Measurements from ENCODE around the gene MPIG6B.

The MPIG6B gene

GRCh38 chr6:31723245-31723979, at the start of gene MPIG6B:
Gene MPIG6B (plus strand): TSS chr6:31723373. CDS start chr6:31723384, 11 bp downstream.
- no peak for DNase-seq

GRCh38 chr6:31676322-31676903, 46.8 kb upstream of the MPIG6B start:
- no peak for DNase-seq

- no peak for DNase-seq
These were observed 46.3 kb upstream of the MPIG6B start for GRCh38 chr6:31676904-31677303.

GRCh38 chr6:31677955-31678354, 45.2 kb upstream of the MPIG6B start:
- no peak for DNase-seq

GRCh38 chr6:31680226-31681134, 42.7 kb upstream of the MPIG6B start, which contains the start of gene LY6G5C:
Gene LY6G5C (minus strand): TSS chr6:31681067. CDS start chr6:31680373, 694 bp downstream.
- peak; percentile 83 for DNase-seq

GRCh38 chr6:31681135-31681671, 42.0 kb upstream of the MPIG6B start:
- peak; percentile 48 for DNase-seq

GRCh38 chr6:31683591-31683990, 39.6 kb upstream of the MPIG6B start:
- peak; percentile 44 for DNase-seq

- no peak for DNase-seq
These were observed 36.7 kb upstream of the MPIG6B start for GRCh38 chr6:31686483-31686882.

GRCh38 chr6:31687321-31687720, 35.9 kb upstream of the MPIG6B start:
- no peak for DNase-seq

- no peak for DNase-seq
These were observed 35.1 kb upstream of the MPIG6B start for GRCh38 chr6:31687860-31688693.

- DNase-seq: no peak
These were observed 33.7 kb upstream of the MPIG6B start for GRCh38 chr6:31689249-31690110.

GRCh38 chr6:31690231-31691077, 32.7 kb upstream of the MPIG6B start:
- DNase-seq: no peak

- no peak for DNase-seq
These were observed 32.1 kb upstream of the MPIG6B start for GRCh38 chr6:31691078-31691463.

- DNase-seq: no peak
These were observed 31.5 kb upstream of the MPIG6B start for GRCh38 chr6:31691564-31692108.

- DNase-seq: no peak
These were observed 30.8 kb upstream of the MPIG6B start for GRCh38 chr6:31692353-31692752.

GRCh38 chr6:31692886-31693285, 30.3 kb upstream of the MPIG6B start:
- no peak for DNase-seq

- DNase-seq: no peak
These were observed 29.6 kb upstream of the MPIG6B start for GRCh38 chr6:31693535-31693934.

GRCh38 chr6:31697555-31697954, 25.6 kb upstream of the MPIG6B start:
- DNase-seq: no peak

GRCh38 chr6:31700740-31701401, 22.3 kb upstream of the MPIG6B start:
- DNase-seq: no peak

Measured in NCI-H146 (cell line).